GM18858 (cell line): Measurements from ENCODE around the gene EGLN1.

Experiments
- ATAC-seq: cut with Tn5 transposase; IDR thresholded peaks from one replicate; pipeline ENCODE4 v1.9.1; 2021; ENCODE audit not compliant: unreplicated experiment

EGLN1 gene

GRCh38 chr1:231422798-231423309 lies 767 bp upstream of the EGLN1 start:
- no peak for ATAC-seq

- ATAC-seq, result peak; percentile 13
Measured at GRCh38 chr1:231421546-231421970, 529 bp downstream of the EGLN1 start.

- ATAC-seq, result no peak
Measured at GRCh38 chr1:231420959-231421545, 1.0 kb downstream of the EGLN1 start.

GRCh38 chr1:231420299-231420958 lies 1.7 kb downstream of the EGLN1 start:
- ATAC-seq, result no peak

- no peak for ATAC-seq
Measured at GRCh38 chr1:231419738-231420298, 2.3 kb downstream of the EGLN1 start.

GRCh38 chr1:231419147-231419546 lies 2.9 kb downstream of the EGLN1 start:
- ATAC-seq, result no peak

- no peak for ATAC-seq
Measured at GRCh38 chr1:231418741-231419107, 3.4 kb downstream of the EGLN1 start.

- no peak for ATAC-seq
Measured at GRCh38 chr1:231418101-231418740, 3.9 kb downstream of the EGLN1 start.

- no peak for ATAC-seq
Measured at GRCh38 chr1:231417513-231417912, 4.6 kb downstream of the EGLN1 start.

GRCh38 chr1:231416901-231417300 lies 5.2 kb downstream of the EGLN1 start:
- no peak for ATAC-seq

- ATAC-seq, result no peak
Measured at GRCh38 chr1:231415018-231415583, 7.0 kb downstream of the EGLN1 start.

GRCh38 chr1:231414260-231415016 lies 7.6 kb downstream of the EGLN1 start:
- no peak for ATAC-seq

- ATAC-seq, result no peak
Measured at GRCh38 chr1:231413749-231414082, 8.4 kb downstream of the EGLN1 start.

- no peak for ATAC-seq
Measured at GRCh38 chr1:231411036-231411531, 11.0 kb downstream of the EGLN1 start.

GRCh38 chr1:231410036-231410612 lies 12.0 kb downstream of the EGLN1 start:
- ATAC-seq, result no peak

- no peak for ATAC-seq
Measured at GRCh38 chr1:231408528-231409094, 13.5 kb downstream of the EGLN1 start.

- peak; percentile 75 for ATAC-seq
Measured at GRCh38 chr1:231407547-231408396, 14.3 kb downstream of the EGLN1 start.

- no peak for ATAC-seq
Measured at GRCh38 chr1:231407049-231407448, 15.0 kb downstream of the EGLN1 start.

GRCh38 chr1:231404318-231404717 lies 17.8 kb downstream of the EGLN1 start:
- no peak for ATAC-seq
